ENCODE measurements around the gene ESYT1. TPM values are rescaled to one million over a fixed set of nuclear protein-coding genes. Genes with fewer than 3 reads are reported as not detected.
A peak's percentile ranks its signal among the peaks of the same experiment; 100 is the strongest.

Gene ESYT1
- total and polyA plus RNA-seq, 9 of the 15 experiments (the other 6 are each of a cell fraction or from before 2014, with no cell fraction given), result 132 to 420 (median 164) TPM

DNA sequence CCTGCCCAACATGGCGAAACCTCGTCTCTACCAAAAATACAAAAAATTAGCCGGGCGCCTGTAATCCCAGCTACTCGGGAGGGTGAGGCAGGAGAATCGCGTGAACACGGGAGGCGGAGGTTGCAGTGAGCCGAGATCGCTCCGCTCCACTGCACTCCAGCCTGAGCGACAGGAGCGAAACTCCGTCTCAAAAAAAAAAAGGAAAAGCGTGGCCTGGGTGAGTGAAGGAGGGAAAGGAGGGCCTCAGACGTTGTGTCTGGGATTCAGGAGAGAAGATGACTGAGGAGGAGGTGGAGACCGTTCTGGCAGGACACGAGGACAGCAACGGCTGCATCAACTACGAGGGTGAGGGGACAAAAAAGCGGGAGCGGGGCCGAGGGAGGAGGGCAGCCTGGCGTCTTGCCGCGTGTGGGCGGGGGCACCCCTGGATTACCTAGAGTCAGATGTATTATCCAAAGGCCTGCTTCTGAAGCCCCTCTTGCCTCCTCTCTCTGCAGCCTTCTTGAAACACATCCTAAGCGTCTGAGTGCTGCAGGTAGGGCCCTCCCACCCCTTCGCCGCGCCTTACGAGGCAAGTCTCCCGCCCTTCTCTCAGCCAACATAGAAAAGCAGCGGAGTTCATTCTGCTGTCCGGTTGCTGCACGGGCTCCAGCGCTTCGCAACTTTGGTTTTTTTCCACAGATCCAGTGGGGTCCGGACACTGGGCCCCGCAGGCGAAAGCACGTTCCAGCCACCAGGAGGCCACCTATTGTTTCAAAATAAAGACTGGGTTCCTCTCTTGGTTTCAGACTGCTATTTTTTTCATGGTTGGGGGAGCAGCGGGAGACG is 29.3 kb downstream of the ESYT1 start (continued):
- TF ChIP-seq, protein P1, sequence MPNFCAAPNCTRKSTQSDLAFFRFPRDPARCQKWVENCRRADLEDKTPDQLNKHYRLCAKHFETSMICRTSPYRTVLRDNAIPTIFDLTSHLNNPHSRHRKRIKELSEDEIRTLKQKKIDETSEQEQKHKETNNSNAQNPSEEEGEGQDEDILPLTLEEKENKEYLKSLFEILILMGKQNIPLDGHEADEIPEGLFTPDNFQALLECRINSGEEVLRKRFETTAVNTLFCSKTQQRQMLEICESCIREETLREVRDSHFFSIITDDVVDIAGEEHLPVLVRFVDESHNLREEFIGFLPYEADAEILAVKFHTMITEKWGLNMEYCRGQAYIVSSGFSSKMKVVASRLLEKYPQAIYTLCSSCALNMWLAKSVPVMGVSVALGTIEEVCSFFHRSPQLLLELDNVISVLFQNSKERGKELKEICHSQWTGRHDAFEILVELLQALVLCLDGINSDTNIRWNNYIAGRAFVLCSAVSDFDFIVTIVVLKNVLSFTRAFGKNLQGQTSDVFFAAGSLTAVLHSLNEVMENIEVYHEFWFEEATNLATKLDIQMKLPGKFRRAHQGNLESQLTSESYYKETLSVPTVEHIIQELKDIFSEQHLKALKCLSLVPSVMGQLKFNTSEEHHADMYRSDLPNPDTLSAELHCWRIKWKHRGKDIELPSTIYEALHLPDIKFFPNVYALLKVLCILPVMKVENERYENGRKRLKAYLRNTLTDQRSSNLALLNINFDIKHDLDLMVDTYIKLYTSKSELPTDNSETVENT (CRISPR knock-in tag; IDR thresholded peaks at IDR 0.05), result 0 out of 2 replicates have a peak, but pooled peaks have one; percentile 56
- TF ChIP-seq EGR1 (conservative IDR thresholded peaks at IDR 0.05), result peak; percentile 47
- no peak for TF ChIP-seq RBM39 (optimal IDR thresholded peaks at IDR 0.05; ENCODE audit: low read depth, low read length)
- peak; percentile 47; the same call in 1 of the 2 replicates for TF ChIP-seq ZKSCAN1 (IDR thresholded peaks at IDR 0.05; ENCODE audit: low read depth, low read length)
- TF ChIP-seq, protein P2, sequence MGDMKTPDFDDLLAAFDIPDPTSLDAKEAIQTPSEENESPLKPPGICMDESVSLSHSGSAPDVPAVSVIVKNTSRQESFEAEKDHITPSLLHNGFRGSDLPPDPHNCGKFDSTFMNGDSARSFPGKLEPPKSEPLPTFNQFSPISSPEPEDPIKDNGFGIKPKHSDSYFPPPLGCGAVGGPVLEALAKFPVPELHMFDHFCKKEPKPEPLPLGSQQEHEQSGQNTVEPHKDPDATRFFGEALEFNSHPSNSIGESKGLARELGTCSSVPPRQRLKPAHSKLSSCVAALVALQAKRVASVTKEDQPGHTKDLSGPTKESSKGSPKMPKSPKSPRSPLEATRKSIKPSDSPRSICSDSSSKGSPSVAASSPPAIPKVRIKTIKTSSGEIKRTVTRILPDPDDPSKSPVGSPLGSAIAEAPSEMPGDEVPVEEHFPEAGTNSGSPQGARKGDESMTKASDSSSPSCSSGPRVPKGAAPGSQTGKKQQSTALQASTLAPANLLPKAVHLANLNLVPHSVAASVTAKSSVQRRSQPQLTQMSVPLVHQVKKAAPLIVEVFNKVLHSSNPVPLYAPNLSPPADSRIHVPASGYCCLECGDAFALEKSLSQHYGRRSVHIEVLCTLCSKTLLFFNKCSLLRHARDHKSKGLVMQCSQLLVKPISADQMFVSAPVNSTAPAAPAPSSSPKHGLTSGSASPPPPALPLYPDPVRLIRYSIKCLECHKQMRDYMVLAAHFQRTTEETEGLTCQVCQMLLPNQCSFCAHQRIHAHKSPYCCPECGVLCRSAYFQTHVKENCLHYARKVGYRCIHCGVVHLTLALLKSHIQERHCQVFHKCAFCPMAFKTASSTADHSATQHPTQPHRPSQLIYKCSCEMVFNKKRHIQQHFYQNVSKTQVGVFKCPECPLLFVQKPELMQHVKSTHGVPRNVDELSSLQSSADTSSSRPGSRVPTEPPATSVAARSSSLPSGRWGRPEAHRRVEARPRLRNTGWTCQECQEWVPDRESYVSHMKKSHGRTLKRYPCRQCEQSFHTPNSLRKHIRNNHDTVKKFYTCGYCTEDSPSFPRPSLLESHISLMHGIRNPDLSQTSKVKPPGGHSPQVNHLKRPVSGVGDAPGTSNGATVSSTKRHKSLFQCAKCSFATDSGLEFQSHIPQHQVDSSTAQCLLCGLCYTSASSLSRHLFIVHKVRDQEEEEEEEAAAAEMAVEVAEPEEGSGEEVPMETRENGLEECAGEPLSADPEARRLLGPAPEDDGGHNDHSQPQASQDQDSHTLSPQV (IDR thresholded peaks at IDR 0.05), result peak; percentile 81; the same call in 1 of the 2 replicates
- no peak for TF ChIP-seq STAT5A (IDR thresholded peaks at IDR 0.05; ENCODE audit: borderline replicate concordance, low read length)
- no peak for TF ChIP-seq SIX5 (IDR thresholded peaks at IDR 0.05; ENCODE audit: borderline replicate concordance in 1 of 2, insufficient read depth in 1 of 2, low read depth in 1 of 2, low read length in 2 of 2)
- no peak for TF ChIP-seq ZBTB8A (IDR thresholded peaks at IDR 0.05; ENCODE audit: partially characterized antibody)
- peak; percentile 32; the same call in 1 of the 2 replicates for TF ChIP-seq ETV1 (tag; conservative IDR thresholded peaks at IDR 0.05; ENCODE audit: low read depth)
- TF ChIP-seq ZNF766 (CRISPR knock-in tag; conservative IDR thresholded peaks at IDR 0.05), result no peak
- TF ChIP-seq, protein P3, sequence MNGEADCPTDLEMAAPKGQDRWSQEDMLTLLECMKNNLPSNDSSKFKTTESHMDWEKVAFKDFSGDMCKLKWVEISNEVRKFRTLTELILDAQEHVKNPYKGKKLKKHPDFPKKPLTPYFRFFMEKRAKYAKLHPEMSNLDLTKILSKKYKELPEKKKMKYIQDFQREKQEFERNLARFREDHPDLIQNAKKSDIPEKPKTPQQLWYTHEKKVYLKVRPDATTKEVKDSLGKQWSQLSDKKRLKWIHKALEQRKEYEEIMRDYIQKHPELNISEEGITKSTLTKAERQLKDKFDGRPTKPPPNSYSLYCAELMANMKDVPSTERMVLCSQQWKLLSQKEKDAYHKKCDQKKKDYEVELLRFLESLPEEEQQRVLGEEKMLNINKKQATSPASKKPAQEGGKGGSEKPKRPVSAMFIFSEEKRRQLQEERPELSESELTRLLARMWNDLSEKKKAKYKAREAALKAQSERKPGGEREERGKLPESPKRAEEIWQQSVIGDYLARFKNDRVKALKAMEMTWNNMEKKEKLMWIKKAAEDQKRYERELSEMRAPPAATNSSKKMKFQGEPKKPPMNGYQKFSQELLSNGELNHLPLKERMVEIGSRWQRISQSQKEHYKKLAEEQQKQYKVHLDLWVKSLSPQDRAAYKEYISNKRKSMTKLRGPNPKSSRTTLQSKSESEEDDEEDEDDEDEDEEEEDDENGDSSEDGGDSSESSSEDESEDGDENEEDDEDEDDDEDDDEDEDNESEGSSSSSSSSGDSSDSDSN (IDR thresholded peaks at IDR 0.05; ENCODE audit: borderline replicate concordance in 1 of 2, low read depth in 2 of 2, low read length in 2 of 2), result no peak
- no peak for TF ChIP-seq HDAC6 (IDR thresholded peaks at IDR 0.05; ENCODE audit: low read depth, low read length)
- no peak for TF ChIP-seq SAP30 (IDR thresholded peaks at IDR 0.05; ENCODE audit: borderline replicate concordance, insufficient read depth, low read depth, low read length, poor library complexity, severe bottlenecking)
- no peak for TF ChIP-seq SMARCB1 (IDR thresholded peaks at IDR 0.05; ENCODE audit: insufficient read length, low read depth)
- TF ChIP-seq MCM2 (IDR thresholded peaks at IDR 0.05; ENCODE audit: low read depth), result no peak

Measured in K562 (cell line).